ENCODE measurements around the gene MAFG.

DNA sequence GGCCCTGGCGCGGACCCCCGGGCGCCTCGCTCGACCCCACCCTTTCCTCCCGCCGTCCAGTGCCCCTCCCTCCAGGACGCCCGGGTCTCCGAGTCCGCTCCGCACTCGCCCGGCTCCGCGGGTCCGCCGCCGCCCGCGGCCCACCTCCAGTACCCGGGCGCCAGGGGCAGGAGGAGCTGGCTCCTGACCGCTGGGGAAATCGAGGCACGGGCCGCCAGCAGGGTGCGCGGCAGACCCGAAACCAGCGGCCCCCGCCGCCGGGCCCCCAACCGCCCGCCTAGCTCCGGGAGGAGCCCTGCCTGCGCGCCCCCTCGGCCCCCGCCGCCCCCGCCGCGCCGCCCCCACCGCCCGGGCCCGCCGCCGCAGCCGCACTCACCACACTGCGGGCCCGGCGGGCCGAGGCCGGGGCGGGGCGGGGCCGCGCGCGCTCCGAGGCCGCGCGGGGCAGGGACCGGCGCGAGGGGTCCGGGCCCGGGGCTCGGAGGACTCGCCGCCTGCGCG, 333 bp downstream of the MAFG start:
- TF ChIP-seq, protein P1, sequence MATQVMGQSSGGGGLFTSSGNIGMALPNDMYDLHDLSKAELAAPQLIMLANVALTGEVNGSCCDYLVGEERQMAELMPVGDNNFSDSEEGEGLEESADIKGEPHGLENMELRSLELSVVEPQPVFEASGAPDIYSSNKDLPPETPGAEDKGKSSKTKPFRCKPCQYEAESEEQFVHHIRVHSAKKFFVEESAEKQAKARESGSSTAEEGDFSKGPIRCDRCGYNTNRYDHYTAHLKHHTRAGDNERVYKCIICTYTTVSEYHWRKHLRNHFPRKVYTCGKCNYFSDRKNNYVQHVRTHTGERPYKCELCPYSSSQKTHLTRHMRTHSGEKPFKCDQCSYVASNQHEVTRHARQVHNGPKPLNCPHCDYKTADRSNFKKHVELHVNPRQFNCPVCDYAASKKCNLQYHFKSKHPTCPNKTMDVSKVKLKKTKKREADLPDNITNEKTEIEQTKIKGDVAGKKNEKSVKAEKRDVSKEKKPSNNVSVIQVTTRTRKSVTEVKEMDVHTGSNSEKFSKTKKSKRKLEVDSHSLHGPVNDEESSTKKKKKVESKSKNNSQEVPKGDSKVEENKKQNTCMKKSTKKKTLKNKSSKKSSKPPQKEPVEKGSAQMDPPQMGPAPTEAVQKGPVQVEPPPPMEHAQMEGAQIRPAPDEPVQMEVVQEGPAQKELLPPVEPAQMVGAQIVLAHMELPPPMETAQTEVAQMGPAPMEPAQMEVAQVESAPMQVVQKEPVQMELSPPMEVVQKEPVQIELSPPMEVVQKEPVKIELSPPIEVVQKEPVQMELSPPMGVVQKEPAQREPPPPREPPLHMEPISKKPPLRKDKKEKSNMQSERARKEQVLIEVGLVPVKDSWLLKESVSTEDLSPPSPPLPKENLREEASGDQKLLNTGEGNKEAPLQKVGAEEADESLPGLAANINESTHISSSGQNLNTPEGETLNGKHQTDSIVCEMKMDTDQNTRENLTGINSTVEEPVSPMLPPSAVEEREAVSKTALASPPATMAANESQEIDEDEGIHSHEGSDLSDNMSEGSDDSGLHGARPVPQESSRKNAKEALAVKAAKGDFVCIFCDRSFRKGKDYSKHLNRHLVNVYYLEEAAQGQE (IDR thresholded peaks at IDR 0.05; ENCODE audit: borderline replicate concordance) = no peak
- TF ChIP-seq, protein P2, sequence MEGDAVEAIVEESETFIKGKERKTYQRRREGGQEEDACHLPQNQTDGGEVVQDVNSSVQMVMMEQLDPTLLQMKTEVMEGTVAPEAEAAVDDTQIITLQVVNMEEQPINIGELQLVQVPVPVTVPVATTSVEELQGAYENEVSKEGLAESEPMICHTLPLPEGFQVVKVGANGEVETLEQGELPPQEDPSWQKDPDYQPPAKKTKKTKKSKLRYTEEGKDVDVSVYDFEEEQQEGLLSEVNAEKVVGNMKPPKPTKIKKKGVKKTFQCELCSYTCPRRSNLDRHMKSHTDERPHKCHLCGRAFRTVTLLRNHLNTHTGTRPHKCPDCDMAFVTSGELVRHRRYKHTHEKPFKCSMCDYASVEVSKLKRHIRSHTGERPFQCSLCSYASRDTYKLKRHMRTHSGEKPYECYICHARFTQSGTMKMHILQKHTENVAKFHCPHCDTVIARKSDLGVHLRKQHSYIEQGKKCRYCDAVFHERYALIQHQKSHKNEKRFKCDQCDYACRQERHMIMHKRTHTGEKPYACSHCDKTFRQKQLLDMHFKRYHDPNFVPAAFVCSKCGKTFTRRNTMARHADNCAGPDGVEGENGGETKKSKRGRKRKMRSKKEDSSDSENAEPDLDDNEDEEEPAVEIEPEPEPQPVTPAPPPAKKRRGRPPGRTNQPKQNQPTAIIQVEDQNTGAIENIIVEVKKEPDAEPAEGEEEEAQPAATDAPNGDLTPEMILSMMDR (IDR thresholded peaks at IDR 0.05; ENCODE audit: poor library complexity, severe bottlenecking) = no peak
- TF ChIP-seq EZH2 (IDR thresholded peaks at IDR 0.05; ENCODE audit: borderline replicate concordance, insufficient read depth, low read length, poor library complexity, severe bottlenecking) = no peak
